BE2C (cell line): ENCODE measurements around the gene PCNX3.

Experiments used
- DNase-seq: peaks from one replicate; pipeline ENCODE4 v3.0.0-alpha.2; 2020
- H3K27me3 ChIP-seq: fragments of 250-450 bp; sonication (Bioruptor Pico); 2 replicates; pipeline ENCODE4 v1.5.1; 2020; ENCODE audit warnings: mild to moderate bottlenecking
- H3K36me3 ChIP-seq: fragments of 250-450 bp; sonication (Bioruptor Pico); 2 replicates; pipeline ENCODE4 v1.5.1; 2020; ENCODE audit warnings: mild to moderate bottlenecking
- H3K4me1 ChIP-seq: fragments of 250-450 bp; sonication (Bioruptor Pico); 2 replicates; pipeline ENCODE4 v1.5.1; 2020
- H3K4me3 ChIP-seq: 2 replicates; pipeline ENCODE4 v1.5.1; 2011; ENCODE audit warnings: low read depth, low read length
- H3K9me3 ChIP-seq: fragments of 250-450 bp; sonication (Bioruptor Pico); 2 replicates; pipeline ENCODE4 v1.5.1; 2020
- CTCF ChIP-seq: IDR thresholded peaks from 2 replicates; pipeline ENCODE4 v1.5.1; 2012; ENCODE audit warnings: mild to moderate bottlenecking, low read depth, low read length

Gene PCNX3

GRCh38 chr11:65618763-65619162 lies 3.2 kb downstream of the PCNX3 start:
- DNase-seq, result no peak
- TF ChIP-seq CTCF, result no peak
- Histone ChIP-seq H3K4me3 (no peak overlapping the region), H3K4me1 (no peaks in the 10 kb centered on the region), H3K9me3 (no peaks in the 10 kb centered on the region), H3K27me3 (no peaks in the 10 kb centered on the region), H3K36me3 (no peaks in the 10 kb centered on the region; the same call in 1 of the 2 replicates)

DNA sequence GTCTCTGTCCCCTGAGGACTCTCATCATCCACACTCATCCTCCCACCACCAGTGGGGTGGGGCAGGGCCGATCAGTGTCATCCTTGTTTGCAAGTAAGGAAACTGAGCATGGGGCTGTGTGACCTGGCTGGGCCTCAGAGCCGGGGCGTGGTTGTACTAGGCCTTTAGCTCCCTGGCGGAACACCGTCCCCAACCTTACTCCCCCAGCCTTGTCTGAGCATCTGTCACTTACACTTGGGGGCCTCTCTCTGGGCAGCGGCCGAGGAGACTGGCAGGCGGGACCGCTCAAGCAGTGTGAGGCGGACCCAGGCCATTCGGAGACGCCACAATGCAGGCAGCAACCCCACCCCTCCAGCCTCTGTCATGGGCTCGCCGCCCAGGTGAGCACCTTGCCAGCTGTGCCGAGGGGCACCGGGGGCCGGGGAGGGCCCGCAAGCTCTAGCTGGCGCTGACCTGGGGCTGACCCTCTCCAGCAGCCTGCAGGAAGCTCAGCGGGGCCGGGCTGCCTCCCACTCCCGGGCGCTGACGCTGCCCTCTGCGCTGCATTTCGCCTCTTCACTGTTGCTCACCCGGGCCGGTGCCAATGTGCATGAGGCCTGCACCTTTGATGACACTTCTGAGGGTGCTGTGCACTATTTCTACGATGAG lies 3.8 kb downstream of the PCNX3 start:
- no peak for TF ChIP-seq CTCF
- Histone ChIP-seq H3K27me3 (no peaks in the 10 kb centered on the region), H3K4me1 (no peaks in the 10 kb centered on the region), H3K4me3 (no peak overlapping the region), H3K9me3 (no peaks in the 10 kb centered on the region), H3K36me3 (no peaks in the 10 kb centered on the region; the same call in 1 of the 2 replicates)
- DNase-seq, result no peak

- Histone ChIP-seq H3K27me3 (no peaks in the 10 kb centered on the region), H3K36me3 (no peaks in the 10 kb centered on the region; the same call in 1 of the 2 replicates), H3K4me1 (no peaks in the 10 kb centered on the region), H3K9me3 (no peaks in the 10 kb centered on the region), H3K4me3 (no peak overlapping the region)
- no peak for TF ChIP-seq CTCF
- no peak for DNase-seq
These were observed 5.1 kb downstream of the PCNX3 start for GRCh38 chr11:65620666-65621065.

DNA sequence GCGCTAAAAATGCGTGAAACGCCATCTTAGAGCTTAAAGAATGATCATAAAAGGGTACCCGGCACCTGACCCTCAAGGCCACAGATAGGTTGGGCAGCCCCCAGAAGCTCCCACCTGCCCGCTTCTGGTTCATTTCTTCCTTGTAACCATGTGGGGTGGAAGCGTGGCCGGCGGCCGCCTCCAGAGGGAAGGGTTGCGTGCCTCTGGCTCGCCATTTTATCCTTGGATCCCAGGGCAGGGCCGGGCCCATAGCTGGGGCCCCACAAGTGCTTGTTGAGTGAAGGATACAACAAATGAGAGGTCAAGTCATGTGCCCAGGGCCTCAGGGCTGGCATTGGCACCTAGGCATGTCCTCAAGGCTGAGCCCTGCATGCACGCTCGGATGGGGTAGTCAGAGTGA lies 5.9 kb downstream of the PCNX3 start:
- Histone ChIP-seq H3K4me1 (no peaks in the 10 kb centered on the region), H3K27me3 (no peaks in the 10 kb centered on the region), H3K4me3 (no peak overlapping the region), H3K9me3 (no peaks in the 10 kb centered on the region), H3K36me3 (no peaks in the 10 kb centered on the region; the same call in none of the 2 replicates)
- no peak for DNase-seq
- TF ChIP-seq CTCF, result no peak

DNA sequence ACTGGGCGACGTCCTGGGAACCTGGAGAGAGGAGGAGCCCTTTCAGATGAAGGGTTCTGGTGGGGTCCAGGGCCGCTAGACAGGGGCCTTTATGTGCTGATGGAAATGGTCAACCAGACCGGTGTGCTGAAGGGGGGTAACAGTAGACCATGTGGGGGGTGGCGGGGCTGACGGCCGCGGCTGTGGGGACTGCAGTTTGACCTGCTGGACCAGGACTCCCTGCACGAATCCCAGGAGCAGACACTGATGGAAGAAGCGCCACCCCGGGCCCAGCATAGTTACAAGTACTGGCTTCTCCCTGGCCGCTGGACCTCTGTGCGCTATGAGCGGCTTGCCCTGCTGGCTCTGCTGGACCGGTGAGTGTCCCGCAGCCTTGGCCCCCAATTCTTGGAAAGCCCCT lies 6.4 kb downstream of the PCNX3 start:
- TF ChIP-seq CTCF, result no peak
- H3K4me1 ChIP-seq, result no peaks in the 10 kb centered on the region
- no peaks in the 10 kb centered on the region for H3K9me3 ChIP-seq
- no peak for DNase-seq
- H3K27me3 ChIP-seq, result no peaks in the 10 kb centered on the region
- no peak overlapping the region for H3K4me3 ChIP-seq
- no peaks in the 10 kb centered on the region; the same call in none of the 2 replicates for H3K36me3 ChIP-seq

- Histone ChIP-seq H3K27me3 (no peaks in the 10 kb centered on the region), H3K4me1 (no peaks in the 10 kb centered on the region), H3K4me3 (no peak overlapping the region), H3K36me3 (no peaks in the 10 kb centered on the region; the same call in none of the 2 replicates), H3K9me3 (no peaks in the 10 kb centered on the region)
- DNase-seq, result no peak
- TF ChIP-seq CTCF, result no peak
These were observed 7.6 kb downstream of the PCNX3 start for GRCh38 chr11:65623177-65623576.
